Retinal pigment epithelial cell (primary cell): ENCODE results near the gene RPH3AL.
A peak's percentile ranks its signal among the peaks of the same experiment; 100 is the strongest.

Experiments
- DNase-seq: peaks from one replicate; pipeline ENCODE4 v3.0.0-alpha.2; 2010; ENCODE audit warnings: low read depth
- H3K4me3 ChIP-seq: 2 replicates; pipeline ENCODE4 v1.5.1; 2011; ENCODE audit warnings: mild to moderate bottlenecking, low read length, control low read depth, moderate library complexity
- TF ChIP-seq, protein P1 (sequence below): conservative IDR thresholded peaks from 2 replicates; pipeline ENCODE4 v1.5.1; 2011; ENCODE audit warnings: low read depth, low read length, control low read depth, inconsistent platforms

Gene RPH3AL

GRCh38 chr17:393806-394717, 41.5 kb upstream of the RPH3AL start:
- TF ChIP-seq, protein P1, sequence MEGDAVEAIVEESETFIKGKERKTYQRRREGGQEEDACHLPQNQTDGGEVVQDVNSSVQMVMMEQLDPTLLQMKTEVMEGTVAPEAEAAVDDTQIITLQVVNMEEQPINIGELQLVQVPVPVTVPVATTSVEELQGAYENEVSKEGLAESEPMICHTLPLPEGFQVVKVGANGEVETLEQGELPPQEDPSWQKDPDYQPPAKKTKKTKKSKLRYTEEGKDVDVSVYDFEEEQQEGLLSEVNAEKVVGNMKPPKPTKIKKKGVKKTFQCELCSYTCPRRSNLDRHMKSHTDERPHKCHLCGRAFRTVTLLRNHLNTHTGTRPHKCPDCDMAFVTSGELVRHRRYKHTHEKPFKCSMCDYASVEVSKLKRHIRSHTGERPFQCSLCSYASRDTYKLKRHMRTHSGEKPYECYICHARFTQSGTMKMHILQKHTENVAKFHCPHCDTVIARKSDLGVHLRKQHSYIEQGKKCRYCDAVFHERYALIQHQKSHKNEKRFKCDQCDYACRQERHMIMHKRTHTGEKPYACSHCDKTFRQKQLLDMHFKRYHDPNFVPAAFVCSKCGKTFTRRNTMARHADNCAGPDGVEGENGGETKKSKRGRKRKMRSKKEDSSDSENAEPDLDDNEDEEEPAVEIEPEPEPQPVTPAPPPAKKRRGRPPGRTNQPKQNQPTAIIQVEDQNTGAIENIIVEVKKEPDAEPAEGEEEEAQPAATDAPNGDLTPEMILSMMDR, result no peak
- no peak overlapping the region for H3K4me3 ChIP-seq
- no peak for DNase-seq

DNA sequence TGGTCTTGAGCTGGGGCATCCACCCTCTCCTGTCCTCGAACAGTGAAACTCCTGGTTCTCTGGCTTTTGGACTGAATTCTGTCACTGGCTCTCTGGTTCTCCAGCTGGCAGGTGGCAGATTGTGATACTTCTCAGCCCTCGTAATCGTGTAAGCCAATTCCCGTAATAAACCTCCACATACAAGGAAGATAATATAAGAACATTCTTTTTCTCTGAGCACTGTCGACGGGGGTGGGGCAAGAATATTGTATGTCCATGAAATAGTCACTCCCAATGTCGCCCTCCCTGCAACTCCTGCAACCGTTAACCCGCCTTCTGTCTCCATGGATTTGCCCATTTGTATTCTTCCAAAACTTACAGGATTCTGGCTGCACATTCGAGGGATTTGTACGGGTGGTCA, 39.2 kb upstream of the RPH3AL start:
- no peak overlapping the region for H3K4me3 ChIP-seq
- TF ChIP-seq, protein P1, result no peak
- DNase-seq, result no peak

- H3K4me3 ChIP-seq, result no peak overlapping the region
- TF ChIP-seq, protein P1, result no peak
- DNase-seq, result no peak
These were observed 37.4 kb upstream of the RPH3AL start for GRCh38 chr17:390025-390424.

GRCh38 chr17:388087-388486, 35.5 kb upstream of the RPH3AL start:
- DNase-seq, result no peak
- H3K4me3 ChIP-seq, result no peak overlapping the region
- TF ChIP-seq, protein P1, result no peak

GRCh38 chr17:386141-386876, 33.7 kb upstream of the RPH3AL start:
- H3K4me3 ChIP-seq, result no peak overlapping the region
- no peak for DNase-seq
- TF ChIP-seq, protein P1, result peak; percentile 51

DNA sequence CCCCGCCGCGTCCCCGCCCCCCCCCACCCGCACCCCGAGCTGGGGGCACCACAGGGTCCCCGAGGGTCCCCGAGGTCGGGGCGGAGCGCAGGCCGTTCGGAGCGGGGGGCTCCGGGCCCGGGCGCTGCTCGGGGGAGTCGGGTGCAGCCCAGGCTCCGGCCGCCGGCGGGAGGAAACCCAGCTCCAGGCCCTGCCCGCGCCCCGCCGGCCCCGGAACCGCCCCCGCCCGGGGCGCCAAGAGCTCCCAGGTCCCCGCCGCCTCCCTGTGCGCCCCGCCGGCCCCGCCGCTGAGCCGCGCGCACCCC, 33.2 kb upstream of the RPH3AL start:
- peak overlapping the region; percentile 15 for H3K4me3 ChIP-seq
- TF ChIP-seq, protein P1, result no peak
- no peak for DNase-seq
